HepG2 (cell line): ENCODE results near the gene CYB5A. TPM values are rescaled to one million over a fixed set of nuclear protein-coding genes. Genes with fewer than 3 reads are reported as not detected.
A peak's percentile ranks its signal among the peaks of the same experiment; 100 is the strongest.

Experiments
- IRF1 ChIP-seq: sonication (generic); formaldehyde crosslinking; IDR thresholded peaks from 2 replicates; pipeline ENCODE4 v1.4.0; 2020; ENCODE audit warnings: low read depth, mild to moderate bottlenecking, missing genetic modification reagents
- KLF16 ChIP-seq, 2 experiments: sonication (generic) in 1 of 2; formaldehyde crosslinking in 1 of 2; IDR thresholded peaks; 2 replicates each; pipeline versions ENCODE4 v1.6.1 to v1.8.0; 2016 to 2023; ENCODE audit warnings: missing genetic modification reagents in 2 of 2, missing compliant biosample characterization in 1 of 2
- MED13 ChIP-seq: sonication (generic); formaldehyde crosslinking; IDR thresholded peaks from 2 replicates; pipeline ENCODE4 v1.5.0; 2020; ENCODE audit warnings: missing genetic modification reagents
- NCOA5 ChIP-seq: sonication (generic); formaldehyde crosslinking; IDR thresholded peaks from 2 replicates; pipeline ENCODE4 v1.4.0; 2020; ENCODE audit warnings: missing genetic modification reagents
- POGZ ChIP-seq: sonication (generic); formaldehyde crosslinking; IDR thresholded peaks from 2 replicates; pipeline ENCODE4 v1.4.0; 2020; ENCODE audit warnings: mild to moderate bottlenecking, missing genetic modification reagents
- RAD21 ChIP-seq: fragments of 450-650 bp; formaldehyde crosslinking; IDR thresholded peaks from 2 replicates; pipeline ENCODE4 v1.5.0; 2020; ENCODE audit warnings: mild to moderate bottlenecking
- SALL2 ChIP-seq: sonication (generic); formaldehyde crosslinking; IDR thresholded peaks from 2 replicates; pipeline ENCODE4 v1.8.1; 2023; ENCODE audit warnings: mild to moderate bottlenecking, missing genetic modification reagents, inconsistent platforms
- SAP130 ChIP-seq: IDR thresholded peaks from 2 replicates; pipeline ENCODE4 v1.6.1; 2016; ENCODE audit warnings: low read depth
- SNAI1 ChIP-seq: sonication (generic); formaldehyde crosslinking; IDR thresholded peaks from 2 replicates; pipeline ENCODE4 v1.5.0; 2020; ENCODE audit warnings: mild to moderate bottlenecking, missing genetic modification reagents, borderline replicate concordance
- TBL1XR1 ChIP-seq: fragments of 150-350 bp; IDR thresholded peaks from 2 replicates; pipeline ENCODE4 v1.6.1; 2014; ENCODE audit warnings: borderline replicate concordance, low read length; ENCODE audit not compliant: partially characterized antibody
- TEAD3 ChIP-seq: optimal IDR thresholded peaks from 2 replicates; pipeline ENCODE3; 2016; ENCODE audit warnings: borderline replicate concordance
- TFE3 ChIP-seq: IDR thresholded peaks from 2 replicates; pipeline ENCODE4 v1.6.1; 2016
- ZBTB1 ChIP-seq: sonication (generic); formaldehyde crosslinking; IDR thresholded peaks from 2 replicates; pipeline ENCODE4 v1.4.0; 2020; ENCODE audit warnings: missing genetic modification reagents, borderline replicate concordance
- ZBTB21 ChIP-seq: sonication (generic); formaldehyde crosslinking; IDR thresholded peaks from 2 replicates; pipeline ENCODE4 v1.4.0; 2020; ENCODE audit warnings: missing genetic modification reagents
- ZFP91 ChIP-seq: sonication (generic); formaldehyde crosslinking; IDR thresholded peaks from 2 replicates; pipeline ENCODE4 v1.9.0; 2022; ENCODE audit warnings: missing genetic modification reagents, mild to moderate bottlenecking, borderline replicate concordance
- ZNF337 ChIP-seq: sonication (generic); formaldehyde crosslinking; IDR thresholded peaks from 2 replicates; pipeline ENCODE4 v1.5.1; 2020; ENCODE audit warnings: missing genetic modification reagents, low read depth, mild to moderate bottlenecking, borderline replicate concordance
- ZNF484 ChIP-seq: sonication (generic); formaldehyde crosslinking; IDR thresholded peaks from 2 replicates; pipeline ENCODE4 v1.5.1; 2020; ENCODE audit warnings: mild to moderate bottlenecking, low read depth, missing genetic modification reagents, borderline replicate concordance
- ZNF558 ChIP-seq: sonication (generic); formaldehyde crosslinking; IDR thresholded peaks from 2 replicates; pipeline ENCODE4 v1.9.0; 2022; ENCODE audit warnings: mild to moderate bottlenecking, missing genetic modification reagents, borderline replicate concordance
- ZNF780A ChIP-seq: sonication (generic); formaldehyde crosslinking; IDR thresholded peaks from 2 replicates; pipeline ENCODE4 v1.8.0; 2022; ENCODE audit warnings: mild to moderate bottlenecking, missing genetic modification reagents, moderate library complexity
- ZNF879 ChIP-seq: sonication (generic); formaldehyde crosslinking; IDR thresholded peaks from 2 replicates; pipeline ENCODE4 v1.8.1; 2023; ENCODE audit warnings: missing genetic modification reagents
- polyA plus RNA-seq, 8 experiments: library from polyadenylated mRNA; depleted of rRNA in 3 of 8; stranded (reverse) in 7 of 8; unstranded in 1 of 8; fragments of >200 nt; fragmentation: Illumina TruSeq in 4 of 8; extraction: Trizol in 4 of 8; gene quantifications; 2 replicates each; pipeline versions ENCODE4 v1.2.1 to v1.2.3, GENCODE V29; 2011 to 2016; ENCODE audit warnings: low read depth in 4 of 8, missing spikeins in 1 of 8, mixed read lengths in 1 of 8; ENCODE audit not compliant: insufficient read depth in 1 of 8
- total RNA-seq, 5 experiments: library from RNA; depleted of rRNA; stranded (reverse); fragments of >200 nt; fragmentation: Illumina TruSeq; extraction: Trizol; gene quantifications; 2 replicates each; pipeline ENCODE4 v1.2.3, GENCODE V29; 2016; ENCODE audit warnings: low read depth in 1 of 5

CYB5A gene
- total and polyA plus RNA-seq, 2 of the 13 experiments (the other 11 are each of a cell fraction or from before 2014, with no cell fraction given): 215 to 356 TPM

- no peak for TF ChIP-seq ZNF484 (CRISPR knock-in tag)
- peak; percentile 4; the same call in 1 of the 2 replicates for TF ChIP-seq TFE3 (CRISPR knock-in tag)
- TF ChIP-seq ZNF337: no peak
- no peak for TF ChIP-seq ZFP91 (CRISPR knock-in tag)
- TF ChIP-seq RAD21 (CRISPR knock-in tag): no peak
- TF ChIP-seq NCOA5 (CRISPR knock-in tag): no peak
- no peak for TF ChIP-seq ZNF780A (CRISPR knock-in tag)
- no peak for TF ChIP-seq SNAI1 (CRISPR knock-in tag)
- no peak for TF ChIP-seq IRF1
- no peak for TF ChIP-seq ZBTB1 (CRISPR knock-in tag)
- TF ChIP-seq MED13 (CRISPR knock-in tag): no peak
- TF ChIP-seq ZNF879 (CRISPR knock-in tag): no peak
- TF ChIP-seq KLF16 (CRISPR knock-in tag; IDR thresholded peaks at IDR 0.05): no peak
- no peak for TF ChIP-seq SAP130 (CRISPR knock-in tag)
- no peak for TF ChIP-seq ZBTB21 (CRISPR knock-in tag)
- TF ChIP-seq TEAD3 (CRISPR knock-in tag): peak; percentile 66
- TF ChIP-seq TBL1XR1: no peak
- TF ChIP-seq POGZ (CRISPR knock-in tag): peak; percentile 8; the same call in 1 of the 2 replicates
- no peak for TF ChIP-seq ZNF558 (CRISPR knock-in tag)
- no peak for TF ChIP-seq SALL2 (CRISPR knock-in tag)
Measured at GRCh38 chr18:74265546-74266098, 26.1 kb downstream of the CYB5A start (continued).
